Activated naive CD8-positive, alpha-beta T cell treated with anti-CD3 and anti-CD28 coated beads, Interleukin-2, amount 50 U/mL, for 24 hours (primary cell): ENCODE results near the gene CYP24A1.
"Not testable (repeated sequence)": the region's sequence is repeated elsewhere in the genome, so short reads cannot be mapped to it uniquely, and the experiment has no call there.

Experiments
- ATAC-seq: fragments of 150-1000 bp; cut with Tn5 transposase; one replicate; pipeline ENCODE4 v1.10.0; 2021
- DNase-seq: peaks from one replicate; pipeline ENCODE4 v3.0.0; 2021
- H3K27ac Mint-ChIP-seq: one replicate; pipeline ENCODE4 v1.8.0; 2021; ENCODE audit warnings: mild to moderate bottlenecking, mixed read lengths
- H3K27me3 Mint-ChIP-seq: one replicate; pipeline ENCODE4 v1.8.0; 2021; ENCODE audit warnings: mixed read lengths
- H3K36me3 Mint-ChIP-seq: one replicate; pipeline ENCODE4 v1.8.0; 2021; ENCODE audit warnings: low read depth, mixed read lengths
- H3K4me1 Mint-ChIP-seq: one replicate; pipeline ENCODE4 v1.8.0; 2021; ENCODE audit warnings: mixed read lengths
- H3K4me3 Mint-ChIP-seq: one replicate; pipeline ENCODE4 v1.8.0; 2021; ENCODE audit warnings: mild to moderate bottlenecking, moderate library complexity, mixed read lengths
- H3K9me3 Mint-ChIP-seq: one replicate; pipeline ENCODE4 v1.8.0; 2021; ENCODE audit warnings: mixed read lengths

CYP24A1 gene

GRCh38 chr20:54131675-54132611 is 41.8 kb downstream of the CYP24A1 start:
- H3K4me3 Mint-ChIP-seq = no peak overlapping the region
- H3K27me3 Mint-ChIP-seq = peaks cover 3% of the 10 kb centered on the region
- no peaks in the 10 kb centered on the region for H3K9me3 Mint-ChIP-seq
- ATAC-seq = no peak
- DNase-seq = no peak
- no peak overlapping the region for H3K27ac Mint-ChIP-seq
- H3K36me3 Mint-ChIP-seq = no peaks in the 10 kb centered on the region
- H3K4me1 Mint-ChIP-seq = no peaks in the 10 kb centered on the region

- ATAC-seq, H3K27ac Mint-ChIP-seq, H3K4me1 Mint-ChIP-seq, H3K9me3 Mint-ChIP-seq, H3K27me3 Mint-ChIP-seq, H3K36me3 Mint-ChIP-seq, DNase-seq, H3K4me3 Mint-ChIP-seq: not testable (repeated sequence)
Measured at GRCh38 chr20:54131125-54131524, 42.7 kb downstream of the CYP24A1 start.

GRCh38 chr20:54129350-54129749 is 44.4 kb downstream of the CYP24A1 start:
- Mint-ChIP-seq H3K4me3 (no peak overlapping the region), H3K9me3 (no peaks in the 10 kb centered on the region), H3K36me3 (no peaks in the 10 kb centered on the region), H3K27me3 (peaks cover 3% of the 10 kb centered on the region), H3K27ac (no peak overlapping the region), H3K4me1 (no peaks in the 10 kb centered on the region)
- ATAC-seq = no peak
- no peak for DNase-seq

DNA sequence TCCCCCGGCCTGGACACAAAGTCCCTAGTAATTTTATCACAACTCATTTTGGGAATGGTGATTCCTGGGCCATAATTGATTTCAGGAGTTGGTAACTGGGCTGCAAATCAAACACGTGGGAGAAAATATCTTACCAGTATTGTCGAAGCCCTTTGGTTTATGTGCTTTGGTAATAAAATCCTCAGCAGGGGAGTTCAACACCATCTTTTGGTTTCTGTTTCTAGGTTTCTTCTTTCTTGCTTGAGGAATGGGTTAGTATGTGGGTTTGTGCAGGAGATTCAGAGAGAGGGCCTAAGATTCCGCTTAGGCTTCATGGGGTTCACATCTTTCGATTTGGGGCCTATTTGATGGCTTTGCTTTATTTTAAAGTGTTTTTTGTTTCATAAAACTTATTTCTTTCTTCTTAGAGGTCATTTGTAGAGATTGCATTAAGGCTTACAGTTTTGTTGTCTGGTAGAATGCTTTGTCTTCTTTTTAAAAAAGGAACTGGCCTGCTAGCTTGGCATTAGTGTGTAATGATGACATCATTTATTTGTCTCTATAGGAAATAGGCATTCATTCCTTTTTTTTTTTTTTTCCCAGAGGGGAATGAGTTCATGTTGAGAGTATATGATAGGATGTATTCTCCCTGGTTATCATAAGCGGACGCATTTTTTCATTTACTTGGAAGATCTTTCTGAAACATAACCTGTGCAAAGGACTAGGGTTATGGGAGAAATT is 45.8 kb downstream of the CYP24A1 start:
- Mint-ChIP-seq H3K4me3 (no peak overlapping the region), H3K36me3 (no peaks in the 10 kb centered on the region), H3K4me1 (peaks cover 3% of the 10 kb centered on the region), H3K27me3 (peaks cover 5% of the 10 kb centered on the region), H3K27ac (no peak overlapping the region), H3K9me3 (no peaks in the 10 kb centered on the region)
- ATAC-seq = no peak
- DNase-seq = no peak

DNA sequence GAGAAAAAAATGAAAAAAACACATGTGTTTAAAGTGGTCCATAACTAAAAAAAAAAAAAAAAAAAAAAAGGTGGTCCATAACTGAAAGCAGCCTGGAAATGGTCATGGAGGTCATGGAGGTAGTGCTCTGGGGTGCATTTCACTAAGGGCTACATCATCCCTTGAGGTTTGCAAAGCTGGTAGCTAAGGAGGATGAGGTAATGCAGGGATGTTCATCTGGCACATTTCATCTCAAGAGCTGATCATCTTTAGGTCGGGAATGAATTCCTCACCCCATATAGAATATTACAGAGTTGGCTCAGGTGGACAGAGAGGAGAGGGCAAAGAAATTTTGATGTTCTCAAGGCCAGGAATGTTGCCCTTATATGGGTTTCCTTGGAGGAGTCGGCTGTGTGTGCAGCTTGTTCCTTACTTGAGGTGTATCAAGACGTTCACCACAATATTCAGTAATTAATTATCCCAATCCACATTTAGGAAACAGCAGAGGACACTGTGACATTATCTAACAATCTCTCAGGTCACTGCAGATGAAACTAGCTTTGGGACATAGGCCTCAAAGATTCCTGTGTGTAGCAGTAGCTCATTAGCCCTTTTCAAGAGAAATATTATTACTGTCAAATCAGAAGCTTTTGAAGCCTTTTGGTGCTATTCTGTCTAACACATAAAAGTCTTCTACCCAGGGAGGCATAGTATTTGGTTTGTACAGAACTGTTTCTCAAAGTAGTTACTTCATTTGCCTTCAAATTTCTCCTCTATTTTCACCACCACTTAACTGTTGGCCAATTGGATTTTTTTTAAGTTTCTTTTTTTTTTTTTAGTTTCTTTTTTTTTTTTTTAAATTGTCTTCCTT is 46.8 kb downstream of the CYP24A1 start:
- Mint-ChIP-seq H3K36me3 (no peaks in the 10 kb centered on the region), H3K4me1 (peaks cover 5% of the 10 kb centered on the region), H3K27me3 (peaks cover 5% of the 10 kb centered on the region), H3K27ac (no peak overlapping the region), H3K4me3 (no peak overlapping the region), H3K9me3 (no peaks in the 10 kb centered on the region)
- no peak for DNase-seq
- ATAC-seq = no peak

DNA sequence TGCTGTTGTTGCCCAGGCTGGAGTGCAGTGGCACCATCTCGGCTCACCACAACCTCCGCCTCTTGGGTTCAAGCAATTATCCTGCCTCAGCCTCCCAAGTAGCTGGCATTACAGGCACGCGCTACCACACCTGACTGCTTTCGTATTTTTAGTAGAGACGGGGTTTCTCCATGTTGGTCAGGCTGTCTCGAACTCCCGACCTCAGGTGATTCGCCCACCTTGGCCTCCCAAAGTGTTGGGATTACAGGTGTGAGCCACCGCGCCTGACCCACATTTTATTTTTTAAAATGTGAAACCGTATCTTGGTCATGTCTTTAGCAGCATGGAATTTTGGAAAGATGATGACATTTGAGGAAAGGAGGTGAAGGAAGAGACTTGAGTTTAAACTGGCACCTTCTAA is 47.5 kb downstream of the CYP24A1 start:
- DNase-seq, H3K27ac Mint-ChIP-seq, H3K9me3 Mint-ChIP-seq, H3K36me3 Mint-ChIP-seq, ATAC-seq, H3K4me1 Mint-ChIP-seq, H3K4me3 Mint-ChIP-seq, H3K27me3 Mint-ChIP-seq: not testable (repeated sequence)

DNA sequence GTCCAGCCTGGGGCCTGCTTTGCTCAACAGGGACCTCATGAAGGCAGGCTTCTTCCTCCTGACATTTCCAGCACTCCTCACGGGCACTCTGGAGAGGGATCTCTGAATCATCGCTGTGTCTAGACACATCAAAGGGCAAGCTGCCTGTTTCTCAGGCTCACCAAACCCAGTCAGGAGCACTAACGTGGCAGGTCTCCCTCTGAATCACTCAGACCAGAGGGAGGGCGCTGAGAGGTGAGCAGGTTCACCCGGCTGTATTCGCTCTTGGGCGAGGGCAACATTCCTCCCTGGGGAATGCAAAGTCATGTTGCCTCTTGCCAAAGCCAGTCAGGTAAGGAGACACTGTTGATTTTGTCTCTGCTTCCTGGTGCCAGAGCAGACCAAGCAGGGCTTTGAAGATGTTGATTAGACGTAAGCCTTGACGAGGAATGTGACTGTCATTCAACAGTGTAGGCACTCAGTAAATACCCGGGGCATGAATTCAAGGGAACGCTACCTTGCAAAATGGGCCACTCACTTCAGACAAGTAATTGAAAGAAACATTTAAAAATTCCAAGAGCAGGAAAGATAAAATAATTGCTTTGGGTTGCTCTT is 50.1 kb downstream of the CYP24A1 start:
- Mint-ChIP-seq H3K4me3 (no peak overlapping the region), H3K9me3 (no peaks in the 10 kb centered on the region), H3K27me3 (peaks cover 2% of the 10 kb centered on the region), H3K4me1 (peaks cover 5% of the 10 kb centered on the region), H3K36me3 (no peaks in the 10 kb centered on the region), H3K27ac (no peak overlapping the region)
- ATAC-seq = peak; percentile 36
- no peak for DNase-seq

DNA sequence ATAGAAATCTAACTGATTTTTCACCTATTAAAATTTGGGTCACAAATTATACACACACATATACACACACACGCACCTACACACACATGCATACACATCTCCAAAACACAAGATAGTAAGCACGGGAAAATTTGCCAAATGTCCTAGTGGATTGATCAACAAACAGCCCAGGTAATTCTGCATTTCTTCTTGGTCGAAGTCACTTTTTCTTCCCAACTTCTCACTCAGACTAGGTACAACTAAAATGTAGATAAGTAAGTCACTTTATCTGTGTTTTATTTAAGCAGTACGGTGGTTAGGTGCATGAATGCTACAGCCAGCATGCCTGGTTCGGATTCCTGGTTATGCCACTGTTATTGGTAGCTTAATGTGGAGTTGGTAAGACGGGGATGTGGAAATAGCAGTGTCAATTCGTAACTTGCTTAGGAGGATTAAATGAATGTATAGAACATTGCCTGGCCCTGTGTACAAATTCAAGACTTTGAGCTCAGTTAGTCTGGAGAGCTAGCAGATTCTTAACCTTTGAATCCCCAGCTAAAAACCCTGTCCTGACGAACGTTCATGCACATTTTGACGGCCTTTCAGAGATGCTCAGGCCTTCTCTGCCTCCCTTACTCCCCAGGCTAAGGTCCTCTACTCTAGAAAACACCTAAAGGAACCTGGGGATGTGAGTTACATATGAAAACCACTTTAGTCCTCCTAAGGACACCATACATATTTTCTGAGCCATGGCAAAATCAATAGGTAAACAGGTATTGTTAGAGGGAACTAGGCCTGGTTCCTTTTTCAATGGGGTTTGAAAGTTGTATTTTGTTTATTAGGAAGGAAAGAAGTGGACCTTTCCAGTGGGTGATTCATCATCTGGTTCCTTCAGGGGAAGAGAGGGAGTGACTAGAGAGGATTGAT is 50.9 kb downstream of the CYP24A1 start:
- no peak overlapping the region for H3K27ac Mint-ChIP-seq
- DNase-seq = no peak
- H3K4me1 Mint-ChIP-seq = peaks cover 5% of the 10 kb centered on the region
- H3K4me3 Mint-ChIP-seq = no peak overlapping the region
- peaks cover 2% of the 10 kb centered on the region for H3K27me3 Mint-ChIP-seq
- no peak for ATAC-seq
- H3K9me3 Mint-ChIP-seq = no peaks in the 10 kb centered on the region
- no peaks in the 10 kb centered on the region for H3K36me3 Mint-ChIP-seq

- Mint-ChIP-seq H3K27ac (no peak overlapping the region), H3K4me1 (peaks cover 5% of the 10 kb centered on the region), H3K27me3 (peaks cover 2% of the 10 kb centered on the region), H3K4me3 (no peak overlapping the region), H3K36me3 (no peaks in the 10 kb centered on the region), H3K9me3 (no peaks in the 10 kb centered on the region)
- DNase-seq = no peak
- no peak for ATAC-seq
Measured at GRCh38 chr20:54122189-54122588, 51.6 kb downstream of the CYP24A1 start.

- Mint-ChIP-seq H3K9me3 (no peaks in the 10 kb centered on the region), H3K36me3 (no peaks in the 10 kb centered on the region), H3K27ac (no peak overlapping the region), H3K4me1 (peaks cover 5% of the 10 kb centered on the region), H3K27me3 (peaks cover 2% of the 10 kb centered on the region), H3K4me3 (no peak overlapping the region)
- no peak for ATAC-seq
- DNase-seq = no peak
Measured at GRCh38 chr20:54119744-54120143, 54.0 kb downstream of the CYP24A1 start.

- no peaks in the 10 kb centered on the region for H3K9me3 Mint-ChIP-seq
- ATAC-seq (no peak), DNase-seq (no peak)
- H3K4me3 Mint-ChIP-seq = no peak overlapping the region
- peaks cover 5% of the 10 kb centered on the region for H3K27me3 Mint-ChIP-seq
- H3K27ac Mint-ChIP-seq = no peak overlapping the region
- no peaks in the 10 kb centered on the region for H3K36me3 Mint-ChIP-seq
- H3K4me1 Mint-ChIP-seq = peaks cover 4% of the 10 kb centered on the region
Measured at GRCh38 chr20:54118220-54119001, 55.4 kb downstream of the CYP24A1 start.

DNA sequence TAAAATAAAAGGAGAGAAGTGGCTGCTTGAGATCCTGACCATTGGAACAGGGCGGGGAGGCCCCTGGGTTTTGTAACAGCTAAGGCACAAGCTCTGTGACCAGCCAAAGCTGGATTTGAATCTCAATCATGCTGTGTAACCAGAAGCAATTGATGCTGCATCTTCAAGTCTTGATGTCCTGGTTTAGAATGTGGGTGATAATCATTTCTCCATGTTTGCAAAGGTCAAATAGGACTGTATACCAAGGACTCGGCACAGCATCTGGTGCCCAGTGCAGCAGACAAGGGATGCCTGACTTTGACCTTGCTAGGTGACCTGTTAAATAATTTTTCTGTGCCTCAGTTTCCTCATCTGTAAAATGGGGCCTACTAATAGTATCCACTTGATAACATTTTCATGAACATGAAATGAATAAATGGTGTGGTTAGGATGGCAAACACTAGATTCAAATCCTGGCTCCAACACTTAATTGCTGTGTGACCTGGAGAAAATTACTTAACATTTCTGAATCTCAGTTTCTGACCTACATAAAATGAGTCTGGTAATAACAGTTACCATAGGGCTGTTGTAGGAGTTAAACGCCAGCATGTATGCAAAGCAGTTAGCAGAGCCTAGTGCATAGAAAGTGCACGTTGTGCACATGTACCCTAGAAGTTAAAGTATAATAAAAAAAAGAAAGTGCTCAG is 57.1 kb downstream of the CYP24A1 start:
- Mint-ChIP-seq H3K9me3 (no peaks in the 10 kb centered on the region), H3K4me1 (no peaks in the 10 kb centered on the region), H3K27ac (no peak overlapping the region), H3K4me3 (no peak overlapping the region), H3K27me3 (peaks cover 5% of the 10 kb centered on the region), H3K36me3 (no peaks in the 10 kb centered on the region)
- DNase-seq (no peak), ATAC-seq (no peak)
